AG04450 (cell line): ENCODE results near the gene DAO. TPM values are rescaled to one million over a fixed set of nuclear protein-coding genes. Genes with fewer than 3 reads are reported as not detected.

Source experiments
- CTCF ChIA-PET: fragments of 300-600, 350-600 bp; formaldehyde crosslinking; extraction: SDS; loops from one replicate; lab custom pipeline; 2022; ENCODE audit warnings: antibody characterized with exemption, inconsistent platforms; lab: Charles Lee
- POLR2A ChIA-PET: fragments of 350-600 bp; formaldehyde crosslinking; extraction: SDS; loops from one replicate; lab custom pipeline; 2021; ENCODE audit warnings: antibody characterized with exemption, inconsistent platforms; lab: Yijun Ruan, JAX
- DNase-seq: peaks from one replicate; pipeline ENCODE4 v3.0.0-alpha.2; 2011; ENCODE audit warnings: low read depth, low spot score
- H3K27ac ChIP-seq: one replicate; pipeline ENCODE4 v1.5.1; 2012; ENCODE audit warnings: low read depth, low read length, control low read depth
- H3K27me3 ChIP-seq: one replicate; pipeline ENCODE4 v1.6.0; 2012; ENCODE audit warnings: low read length; ENCODE audit not compliant: control insufficient read depth, insufficient read depth
- H3K4me3 ChIP-seq: 2 replicates; pipeline ENCODE4 v1.5.1; 2011; ENCODE audit warnings: mild to moderate bottlenecking, low read depth, low read length, control low read depth
- H3K9me3 ChIP-seq: 2 replicates; pipeline ENCODE4 v1.5.1; 2012; ENCODE audit warnings: low read length; ENCODE audit not compliant: control insufficient read depth, insufficient read depth
- polyA plus RNA-seq: library from polyadenylated mRNA; depleted of rRNA; stranded (reverse); fragments of >200 nt; gene quantifications from 2 replicates; pipeline ENCODE4 v1.2.3, GENCODE V29; 2011
- TF ChIP-seq, protein P1 (sequence below): IDR thresholded peaks from 2 replicates; pipeline ENCODE4 v1.5.1; 2011; ENCODE audit warnings: low read depth, low read length, control low read depth, inconsistent platforms

DAO gene
- polyA plus RNA-seq, 1 experiment = not detected

DNA sequence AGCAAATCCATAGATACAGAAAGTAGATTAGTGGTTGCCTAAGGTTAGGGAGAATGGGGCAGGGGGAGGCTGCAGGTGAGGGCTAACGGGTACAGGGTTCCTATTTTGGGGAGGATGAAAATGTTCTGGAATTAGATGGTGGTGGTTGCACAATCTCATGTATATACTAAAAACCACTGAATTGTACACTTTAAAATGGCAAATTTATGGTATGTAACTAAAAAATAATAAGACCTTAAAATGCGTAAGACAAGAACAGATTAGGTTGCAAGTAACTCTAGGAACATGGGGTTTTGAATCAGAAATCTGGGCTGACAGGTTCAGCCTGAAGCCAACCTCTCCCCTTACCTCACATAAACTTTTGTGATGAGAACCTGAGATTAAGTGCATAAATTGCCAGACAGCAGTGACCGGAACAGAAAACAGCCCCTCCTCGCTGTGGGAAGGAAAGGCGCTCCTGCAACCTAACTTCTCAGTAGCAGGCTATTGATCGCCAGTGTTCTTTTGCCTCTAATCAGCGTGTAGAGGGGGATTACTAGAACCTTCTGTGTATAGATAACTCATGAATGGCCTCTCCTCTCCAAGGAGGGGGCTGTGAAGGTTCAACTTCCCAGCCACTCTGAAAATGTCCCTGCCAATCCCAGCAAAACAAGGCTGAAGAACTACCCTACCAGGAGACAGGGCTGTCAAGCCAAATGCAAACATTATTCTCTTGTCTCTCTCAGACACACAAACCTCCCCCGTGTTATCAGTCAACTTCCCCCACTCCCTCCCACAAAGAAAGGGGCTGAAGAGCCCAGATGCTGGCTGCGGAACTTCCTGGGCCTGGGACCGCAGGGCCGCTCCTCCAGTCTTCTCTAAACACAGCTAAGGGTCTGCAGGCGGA, 24.4 kb upstream of the DAO start:
- H3K27me3 ChIP-seq = no peaks in the 10 kb centered on the region
- TF ChIP-seq, protein P1, sequence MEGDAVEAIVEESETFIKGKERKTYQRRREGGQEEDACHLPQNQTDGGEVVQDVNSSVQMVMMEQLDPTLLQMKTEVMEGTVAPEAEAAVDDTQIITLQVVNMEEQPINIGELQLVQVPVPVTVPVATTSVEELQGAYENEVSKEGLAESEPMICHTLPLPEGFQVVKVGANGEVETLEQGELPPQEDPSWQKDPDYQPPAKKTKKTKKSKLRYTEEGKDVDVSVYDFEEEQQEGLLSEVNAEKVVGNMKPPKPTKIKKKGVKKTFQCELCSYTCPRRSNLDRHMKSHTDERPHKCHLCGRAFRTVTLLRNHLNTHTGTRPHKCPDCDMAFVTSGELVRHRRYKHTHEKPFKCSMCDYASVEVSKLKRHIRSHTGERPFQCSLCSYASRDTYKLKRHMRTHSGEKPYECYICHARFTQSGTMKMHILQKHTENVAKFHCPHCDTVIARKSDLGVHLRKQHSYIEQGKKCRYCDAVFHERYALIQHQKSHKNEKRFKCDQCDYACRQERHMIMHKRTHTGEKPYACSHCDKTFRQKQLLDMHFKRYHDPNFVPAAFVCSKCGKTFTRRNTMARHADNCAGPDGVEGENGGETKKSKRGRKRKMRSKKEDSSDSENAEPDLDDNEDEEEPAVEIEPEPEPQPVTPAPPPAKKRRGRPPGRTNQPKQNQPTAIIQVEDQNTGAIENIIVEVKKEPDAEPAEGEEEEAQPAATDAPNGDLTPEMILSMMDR = no peak
- ChIA-PET POLR2A (no interaction called here), CTCF (no interaction called here)
- peak overlapping the region; percentile 100 for H3K4me3 ChIP-seq
- H3K9me3 ChIP-seq = no peaks in the 10 kb centered on the region; the same call in 1 of the 2 replicates
- peak overlapping the region; percentile 95 for H3K27ac ChIP-seq
- no peak for DNase-seq

DNA sequence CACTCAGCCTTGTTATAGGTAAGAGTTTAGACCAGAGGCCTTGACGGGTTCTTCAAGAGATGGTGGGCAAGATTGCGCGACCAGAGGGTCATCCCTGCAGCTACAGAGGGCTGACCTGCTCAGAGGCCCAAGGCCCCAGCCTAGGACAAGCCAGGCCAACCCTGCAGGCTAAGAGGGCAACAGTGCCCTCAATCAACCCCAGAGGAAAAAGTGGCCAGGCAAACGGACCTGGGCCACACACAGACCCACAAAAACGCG, 23.8 kb upstream of the DAO start:
- CTCF ChIA-PET = no interaction called here
- H3K4me3 ChIP-seq = peak overlapping the region; percentile 100
- no peaks in the 10 kb centered on the region for H3K27me3 ChIP-seq
- H3K9me3 ChIP-seq = no peaks in the 10 kb centered on the region; the same call in 1 of the 2 replicates
- DNase-seq = no peak
- peak overlapping the region; percentile 95 for H3K27ac ChIP-seq
- TF ChIP-seq, protein P1 = no peak
- POLR2A ChIA-PET = no interaction called here

DNA sequence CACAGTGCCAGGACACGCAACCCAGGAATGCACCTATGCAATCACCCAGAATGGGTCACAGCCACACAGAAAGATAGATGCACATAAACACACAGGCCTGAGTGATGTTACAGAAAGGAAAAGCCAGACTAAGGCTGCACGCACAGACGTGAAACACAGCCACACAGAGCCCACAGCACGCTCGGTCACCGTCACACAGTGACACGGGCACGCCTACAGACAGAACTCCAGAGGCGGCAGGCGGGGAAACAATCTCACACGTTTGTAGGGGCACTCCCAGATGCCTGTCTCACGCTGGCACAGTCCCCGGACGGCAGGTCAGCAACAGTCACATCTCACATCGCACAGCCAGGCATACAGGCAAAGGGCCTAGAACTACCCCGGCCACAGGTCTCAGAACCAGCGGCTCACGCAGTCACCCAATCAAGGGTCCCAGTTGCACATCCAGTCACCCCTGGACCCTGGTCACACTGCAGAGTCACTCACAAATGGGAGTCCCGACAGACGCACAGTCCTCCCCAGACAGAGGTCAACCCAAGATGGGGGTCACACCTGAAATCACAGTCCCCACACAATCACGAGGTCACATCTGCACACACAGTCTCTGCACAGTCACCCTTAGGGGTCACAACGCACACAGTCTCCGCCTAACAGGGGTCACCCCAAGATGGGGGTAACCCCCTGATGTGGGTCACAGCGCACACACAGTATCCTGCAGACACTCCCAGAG, 23.3 kb upstream of the DAO start:
- H3K27me3 ChIP-seq = no peaks in the 10 kb centered on the region
- ChIA-PET POLR2A (interaction anchor here (1.0 to 1.3 kb wide), 3 partner anchors 18 to 247 kb away, joined by 3 to 6 read pairs (median 5); no protein-coding TSS in a partner anchor), CTCF (no interaction called here)
- H3K4me3 ChIP-seq = peak overlapping the region; percentile 100
- DNase-seq = no peak
- TF ChIP-seq, protein P1 = no peak
- H3K27ac ChIP-seq = peak overlapping the region; percentile 95
- no peaks in the 10 kb centered on the region; the same call in 1 of the 2 replicates for H3K9me3 ChIP-seq

DNA sequence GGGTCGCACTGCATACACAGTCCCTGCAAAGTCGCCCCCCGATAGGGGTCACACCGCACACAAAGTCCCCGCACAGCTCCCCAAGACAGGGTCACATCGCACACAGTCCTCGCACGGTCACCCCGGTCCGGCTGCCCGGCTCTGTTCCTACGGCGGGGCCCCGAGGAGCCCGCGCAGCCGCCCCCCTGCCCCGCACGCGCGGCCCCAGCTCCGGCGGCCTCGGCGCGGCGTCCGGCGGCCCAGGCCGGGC, 22.8 kb upstream of the DAO start:
- Histone ChIP-seq H3K9me3 (no peaks in the 10 kb centered on the region; the same call in 1 of the 2 replicates), H3K27me3 (no peaks in the 10 kb centered on the region), H3K4me3 (peak overlapping the region; percentile 100), H3K27ac (peak overlapping the region; percentile 95)
- TF ChIP-seq, protein P1 = no peak
- POLR2A ChIA-PET = interaction anchor here (0.5 to 1.3 kb wide), 7 partner anchors 19 to 248 kb away, joined by 3 to 6 read pairs (median 5); no protein-coding TSS in a partner anchor
- DNase-seq = no peak
- CTCF ChIA-PET = interaction anchor here (2.0 kb wide), 1 partner anchor 54 kb away, joined by 6 read pairs; no protein-coding TSS in a partner anchor
